ENCODE results near the gene COPB2. TPM values are rescaled to one million over a fixed set of nuclear protein-coding genes. Genes with fewer than 3 reads are reported as not detected.

Gene COPB2
- total RNA-seq, 1 experiment from 2014 or later, result 138 TPM

GRCh38 chr3:139310474-139310933 is 78.9 kb downstream of the COPB2 start:
- intact Hi-C loops (cut with micrococcal nuclease; ENCODE audit: unreplicated experiment), result no loop called here
- ChIA-PET CTCF (no interaction called here), POLR2A (ENCODE audit: low non-redundant PET) (no interaction called here)
- Histone ChIP-seq H3K36me3 (ENCODE audit: insufficient read depth, low read length, poor library complexity, severe bottlenecking) (no peaks in the 10 kb centered on the region), H3K27ac (ENCODE audit: low read depth, low read length, poor library complexity, severe bottlenecking) (no peak overlapping the region), H3K4me3 (ENCODE audit: low read depth, low read length, poor library complexity, severe bottlenecking) (no peak overlapping the region), H3K27me3 (replicated peaks; ENCODE audit: insufficient read depth, low read depth, low read length, poor library complexity) (no peaks in the 10 kb centered on the region), H3K4me1 (ENCODE audit: insufficient read depth, low read length, poor library complexity, severe bottlenecking) (no peaks in the 10 kb centered on the region), H3K9me3 (ENCODE audit: low read depth, low read length, poor library complexity, severe bottlenecking) (no peaks in the 10 kb centered on the region)
- DNase-seq (ENCODE audit: low spot score), result no peak
- BruUV-seq (replicated peaks), result no TSS peak
- no peak for TF ChIP-seq EZH2 (IDR thresholded peaks at IDR 0.05; ENCODE audit: borderline replicate concordance, low read depth, low read length, poor library complexity, severe bottlenecking)
- TF ChIP-seq CTCF (conservative IDR thresholded peaks at IDR 0.05; ENCODE audit: low read depth, low read length), result no peak

GRCh38 chr3:139309880-139310279 is 79.6 kb downstream of the COPB2 start:
- H3K27ac ChIP-seq (ENCODE audit: low read depth, low read length, poor library complexity, severe bottlenecking), result no peak overlapping the region
- POLR2A ChIA-PET (ENCODE audit: low non-redundant PET), result no interaction called here
- CTCF ChIA-PET, result no interaction called here
- TF ChIP-seq CTCF (conservative IDR thresholded peaks at IDR 0.05; ENCODE audit: low read depth, low read length) (no peak), EZH2 (IDR thresholded peaks at IDR 0.05; ENCODE audit: borderline replicate concordance, low read depth, low read length, poor library complexity, severe bottlenecking) (no peak)
- no peaks in the 10 kb centered on the region for H3K27me3 ChIP-seq (replicated peaks; ENCODE audit: insufficient read depth, low read depth, low read length, poor library complexity)
- DNase-seq (ENCODE audit: low spot score), result no peak
- intact Hi-C loops (cut with micrococcal nuclease; ENCODE audit: unreplicated experiment), result no loop called here
- no peaks in the 10 kb centered on the region for H3K36me3 ChIP-seq (ENCODE audit: insufficient read depth, low read length, poor library complexity, severe bottlenecking)
- no peaks in the 10 kb centered on the region for H3K4me1 ChIP-seq (ENCODE audit: insufficient read depth, low read length, poor library complexity, severe bottlenecking)
- H3K9me3 ChIP-seq (ENCODE audit: low read depth, low read length, poor library complexity, severe bottlenecking), result no peaks in the 10 kb centered on the region
- H3K4me3 ChIP-seq (ENCODE audit: low read depth, low read length, poor library complexity, severe bottlenecking), result no peak overlapping the region
- BruUV-seq (replicated peaks), result no TSS peak

GRCh38 chr3:139309061-139309591 is 80.3 kb downstream of the COPB2 start:
- CTCF ChIA-PET, result interaction anchor here (1.1 kb wide), 1 partner anchor 197 kb away, joined by 3 read pairs; no protein-coding TSS in a partner anchor
- no peak overlapping the region for H3K4me3 ChIP-seq (ENCODE audit: low read depth, low read length, poor library complexity, severe bottlenecking)
- no TSS peak for BruUV-seq (replicated peaks)
- H3K27me3 ChIP-seq (replicated peaks; ENCODE audit: insufficient read depth, low read depth, low read length, poor library complexity), result no peaks in the 10 kb centered on the region
- H3K27ac ChIP-seq (ENCODE audit: low read depth, low read length, poor library complexity, severe bottlenecking), result no peak overlapping the region
- H3K4me1 ChIP-seq (ENCODE audit: insufficient read depth, low read length, poor library complexity, severe bottlenecking), result no peaks in the 10 kb centered on the region
- intact Hi-C loops (cut with micrococcal nuclease; ENCODE audit: unreplicated experiment), result no loop called here
- no peaks in the 10 kb centered on the region for H3K36me3 ChIP-seq (ENCODE audit: insufficient read depth, low read length, poor library complexity, severe bottlenecking)
- no peak for DNase-seq (ENCODE audit: low spot score)
- POLR2A ChIA-PET (ENCODE audit: low non-redundant PET), result no interaction called here
- TF ChIP-seq EZH2 (IDR thresholded peaks at IDR 0.05; ENCODE audit: borderline replicate concordance, low read depth, low read length, poor library complexity, severe bottlenecking), result no peak
- no peak for TF ChIP-seq CTCF (conservative IDR thresholded peaks at IDR 0.05; ENCODE audit: low read depth, low read length)
- no peaks in the 10 kb centered on the region for H3K9me3 ChIP-seq (ENCODE audit: low read depth, low read length, poor library complexity, severe bottlenecking)

Data from A673 (cell line).